Lung (tissue), 12 donors: ENCODE results near the gene GRIA1. TPM values are rescaled to one million over a fixed set of nuclear protein-coding genes. Genes with fewer than 3 reads are reported as not detected.

Source experiments
- ATAC-seq: fragments of 200-7000 bp; cut with Tn5 transposase; one replicate; pipeline ENCODE4 v1.9.1; 2020; ENCODE audit warnings: moderate number of reproducible peaks; ENCODE audit not compliant: insufficient read depth, low FRiP score
- DNase-seq, 3 donors: peaks; one replicate each; pipeline ENCODE4 v3.0.0-alpha.2; 2013 to 2017
- H3K27ac ChIP-seq, 2 donors: one replicate each; pipeline ENCODE4 v1.5.1; 2013; ENCODE audit warnings: mild to moderate bottlenecking in 2 of 2, moderate library complexity in 2 of 2, control low read depth in 1 of 2, inconsistent platforms in 1 of 2, low read depth in 1 of 2, low read length in 1 of 2
- H3K27me3 ChIP-seq, 3 donors: one replicate each; pipeline ENCODE4 v1.5.1; 2013; ENCODE audit warnings: low read length in 2 of 3; ENCODE audit not compliant: control insufficient read depth in 3 of 3, insufficient read depth in 3 of 3
- H3K36me3 ChIP-seq, 4 donors: one replicate each; pipeline ENCODE4 v1.5.1; 2013; ENCODE audit warnings: low read length in 4 of 4, mild to moderate bottlenecking in 1 of 4, moderate library complexity in 1 of 4; ENCODE audit not compliant: control insufficient read depth in 4 of 4, insufficient read depth in 4 of 4
- H3K4me1 ChIP-seq, 5 donors: one replicate each; pipeline ENCODE4 v1.5.1; 2013; ENCODE audit warnings: low read length in 5 of 5, mild to moderate bottlenecking in 2 of 5, moderate library complexity in 1 of 5; ENCODE audit not compliant: control insufficient read depth in 5 of 5, insufficient read depth in 5 of 5
- H3K4me3 ChIP-seq: one replicate; pipeline ENCODE4 v1.5.1; 2013; ENCODE audit warnings: mild to moderate bottlenecking, control low read depth, moderate library complexity
- H3K9ac ChIP-seq, 2 donors: one replicate each; pipeline ENCODE4 v1.5.1; 2013; ENCODE audit warnings: low read length in 2 of 2, control low read depth in 1 of 2; ENCODE audit not compliant: insufficient read depth in 1 of 2
- H3K9me3 ChIP-seq, 4 donors: one replicate each; pipeline ENCODE4 v1.5.1; 2013; ENCODE audit warnings: low read length in 3 of 4, mild to moderate bottlenecking in 1 of 4, moderate library complexity in 1 of 4; ENCODE audit not compliant: control insufficient read depth in 4 of 4, insufficient read depth in 3 of 4
- CTCF ChIP-seq: IDR thresholded peaks from 2 replicates; pipeline ENCODE4 v1.5.1; 2012; ENCODE audit warnings: mild to moderate bottlenecking; ENCODE audit errors: control extremely low read depth, extremely low read depth
- WGBS, 2 donors: extraction: QIAGEN DNeasy Blood & Tissue Kit; methylation state at CpG; one replicate each; pipeline ENCODE4 v1.1.7; 2013; 5-methylcytosine and 5-hydroxymethylcytosine counted together
- polyA plus RNA-seq, 2 donors: library from polyadenylated mRNA; stranded (reverse); fragments of 200-250 nt; gene quantifications; one replicate each; pipeline ENCODE4 v1.2.1, GENCODE V29; 2013
- total RNA-seq, 2 donors: library from RNA; depleted of rRNA in 1 of 2; stranded (reverse); fragments of >200 nt in 1 of 2; gene quantifications; one replicate each; pipeline ENCODE4 v1.2.1, GENCODE V29; 2014 to 2021
- donor health status: control.
- donor health status: control.
- donor health status: Bipolar disorder and iron deficiency.
- donor health status: healthy.
- donor health status: DM: yes; HTN: yes; CAD: no.

GRIA1 gene
- total and polyA plus RNA-seq, 4 donors, result 1.1 to 12.5 (median 2.0) TPM

GRCh38 chr5:153613672-153614071 is 123.2 kb downstream of the GRIA1 start:
- TF ChIP-seq CTCF, result no peak
- no peak overlapping the region for H3K9ac ChIP-seq
- H3K4me3 ChIP-seq, result no peak overlapping the region
- no peak for DNase-seq
- H3K27ac ChIP-seq, result no peak overlapping the region
- H3K9me3 ChIP-seq, result no peaks in the 10 kb centered on the region
- WGBS, 2 donors, result 92 to 94% methylated on average over 8 of the region's 8 CpGs
- peaks cover 0 to 4% (median 0%) of the 10 kb centered on the region in 5 donors for H3K4me1 ChIP-seq
- no peaks in the 10 kb centered on the region for H3K36me3 ChIP-seq
- ATAC-seq, result no peak
- H3K27me3 ChIP-seq, result no peaks in the 10 kb centered on the region

GRCh38 chr5:153617190-153617589 is 126.7 kb downstream of the GRIA1 start:
- no peaks in the 10 kb centered on the region for H3K27me3 ChIP-seq
- no peak overlapping the region for H3K9ac ChIP-seq
- 81 to 85% methylated on average over 4 of the region's 4 CpGs for WGBS, 2 donors
- H3K27ac ChIP-seq, result no peak overlapping the region
- peaks cover 0 to 9% (median 0%) of the 10 kb centered on the region in 5 donors for H3K4me1 ChIP-seq
- ATAC-seq (no peak), DNase-seq (no peak)
- H3K9me3 ChIP-seq, result no peaks in the 10 kb centered on the region
- H3K36me3 ChIP-seq, result no peaks in the 10 kb centered on the region
- H3K4me3 ChIP-seq, result no peak overlapping the region
- TF ChIP-seq CTCF, result no peak

- H3K27me3 ChIP-seq, result no peaks in the 10 kb centered on the region
- H3K36me3 ChIP-seq, result no peaks in the 10 kb centered on the region
- H3K9me3 ChIP-seq, result no peaks in the 10 kb centered on the region
- WGBS, 2 donors, result 83 to 89% methylated on average over 2 of the region's 2 CpGs
- no peak overlapping the region for H3K4me3 ChIP-seq
- no peak for ATAC-seq
- DNase-seq, result no peak
- no peak overlapping the region for H3K9ac ChIP-seq
- H3K27ac ChIP-seq, result no peak overlapping the region
- peaks cover 0 to 9% (median 0%) of the 10 kb centered on the region in 5 donors for H3K4me1 ChIP-seq
- no peak for TF ChIP-seq CTCF
Measured at GRCh38 chr5:153618307-153618706, 127.8 kb downstream of the GRIA1 start.

- DNase-seq (no peak), ATAC-seq (no peak)
- H3K9ac ChIP-seq, result no peak overlapping the region
- no peak overlapping the region for H3K4me3 ChIP-seq
- H3K36me3 ChIP-seq, result no peaks in the 10 kb centered on the region
- TF ChIP-seq CTCF, result no peak
- no peak overlapping the region for H3K27ac ChIP-seq
- H3K9me3 ChIP-seq, result no peaks in the 10 kb centered on the region
- H3K27me3 ChIP-seq, result no peaks in the 10 kb centered on the region
- H3K4me1 ChIP-seq, result peaks cover 0 to 9% (median 0%) of the 10 kb centered on the region in 5 donors
Measured at GRCh38 chr5:153618867-153619266, 128.4 kb downstream of the GRIA1 start.
